Measurements from ENCODE around the gene COPRS. TPM values are rescaled to one million over a fixed set of nuclear protein-coding genes. Genes with fewer than 3 reads are reported as not detected.
A peak's percentile ranks its signal among the peaks of the same experiment; 100 is the strongest.
"Not testable (repeated sequence)": the region's sequence is repeated elsewhere in the genome, so short reads cannot be mapped to it uniquely, and the experiment has no call there.

The COPRS gene
- total and polyA plus RNA-seq, 3 donors from 2014 or later: 138 to 485 (median 142) TPM

DNA sequence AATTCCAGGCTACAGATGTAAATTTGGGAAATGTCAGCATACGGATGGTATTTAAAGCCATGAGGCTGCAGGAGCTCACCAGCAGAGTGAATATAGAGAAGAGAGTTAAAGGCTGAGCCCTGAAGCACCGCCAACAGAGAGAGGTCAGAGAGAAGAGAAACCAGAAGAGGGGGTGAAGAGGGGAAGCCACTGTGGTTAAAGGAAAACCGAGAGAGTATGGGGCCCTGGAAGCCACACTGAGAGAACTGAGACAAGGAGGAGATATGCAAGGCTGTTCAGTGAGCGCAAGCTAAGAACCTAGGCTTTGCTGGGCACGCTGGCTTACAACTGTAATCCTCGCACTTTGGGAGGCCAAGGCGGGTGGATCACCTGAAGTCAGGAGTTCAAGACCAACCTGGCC is 24.6 kb downstream of the COPRS start:
- H3K9me3 ChIP-seq: no peaks in the 10 kb centered on the region
- no peak for TF ChIP-seq POLR2A (IDR thresholded peaks at IDR 0.05)
- TF ChIP-seq, protein P1, sequence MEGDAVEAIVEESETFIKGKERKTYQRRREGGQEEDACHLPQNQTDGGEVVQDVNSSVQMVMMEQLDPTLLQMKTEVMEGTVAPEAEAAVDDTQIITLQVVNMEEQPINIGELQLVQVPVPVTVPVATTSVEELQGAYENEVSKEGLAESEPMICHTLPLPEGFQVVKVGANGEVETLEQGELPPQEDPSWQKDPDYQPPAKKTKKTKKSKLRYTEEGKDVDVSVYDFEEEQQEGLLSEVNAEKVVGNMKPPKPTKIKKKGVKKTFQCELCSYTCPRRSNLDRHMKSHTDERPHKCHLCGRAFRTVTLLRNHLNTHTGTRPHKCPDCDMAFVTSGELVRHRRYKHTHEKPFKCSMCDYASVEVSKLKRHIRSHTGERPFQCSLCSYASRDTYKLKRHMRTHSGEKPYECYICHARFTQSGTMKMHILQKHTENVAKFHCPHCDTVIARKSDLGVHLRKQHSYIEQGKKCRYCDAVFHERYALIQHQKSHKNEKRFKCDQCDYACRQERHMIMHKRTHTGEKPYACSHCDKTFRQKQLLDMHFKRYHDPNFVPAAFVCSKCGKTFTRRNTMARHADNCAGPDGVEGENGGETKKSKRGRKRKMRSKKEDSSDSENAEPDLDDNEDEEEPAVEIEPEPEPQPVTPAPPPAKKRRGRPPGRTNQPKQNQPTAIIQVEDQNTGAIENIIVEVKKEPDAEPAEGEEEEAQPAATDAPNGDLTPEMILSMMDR (IDR thresholded peaks at IDR 0.05): no peak
- H3K4me3 ChIP-seq: no peak overlapping the region
- no peaks in the 10 kb centered on the region for H3K27me3 ChIP-seq
- no peak for DNase-seq
- H3K4me1 ChIP-seq: no peaks in the 10 kb centered on the region
- intact Hi-C loops (cut with DNase I; ENCODE audit: low total_unique reads): no loop called here
- WGBS, 2 donors: 66 to 74% methylated on average over 7 of the region's 7 CpGs
- no peaks in the 10 kb centered on the region for H3K36me3 ChIP-seq (ENCODE audit: low read depth, missing control alignments)
- H3K27ac ChIP-seq: no peak overlapping the region

GRCh38 chr17:31832746-31833145 is 26.3 kb downstream of the COPRS start:
- 68 to 69% methylated on average over 9 of the region's 9 CpGs for WGBS, 2 donors
- no peaks in the 10 kb centered on the region for H3K9me3 ChIP-seq
- intact Hi-C loops (cut with DNase I; ENCODE audit: low total_unique reads): no loop called here
- H3K4me1 ChIP-seq: no peaks in the 10 kb centered on the region
- TF ChIP-seq, protein P1 (IDR thresholded peaks at IDR 0.05): no peak
- TF ChIP-seq POLR2A (IDR thresholded peaks at IDR 0.05): no peak
- H3K36me3 ChIP-seq (ENCODE audit: low read depth, missing control alignments): no peaks in the 10 kb centered on the region
- DNase-seq: peak; percentile 80
- no peaks in the 10 kb centered on the region for H3K27me3 ChIP-seq
- no peak overlapping the region for H3K27ac ChIP-seq
- peak overlapping the region in 1 of 2 donors; percentile 34 for H3K4me3 ChIP-seq

- Histone ChIP-seq H3K27ac (no peak overlapping the region), H3K36me3 (ENCODE audit: low read depth, missing control alignments) (no peaks in the 10 kb centered on the region), H3K4me3 (peak overlapping the region in 1 of 2 donors; percentile 34), H3K4me1 (no peaks in the 10 kb centered on the region), H3K9me3 (no peaks in the 10 kb centered on the region), H3K27me3 (no peaks in the 10 kb centered on the region)
- 35 to 60% methylated on average over 12 of the region's 12 CpGs for WGBS, 2 donors
- intact Hi-C loops (cut with DNase I; ENCODE audit: low total_unique reads): no loop called here
- TF ChIP-seq POLR2A (IDR thresholded peaks at IDR 0.05): no peak
- DNase-seq: no peak
These were observed 27.8 kb downstream of the COPRS start for GRCh38 chr17:31830971-31831858.

DNA sequence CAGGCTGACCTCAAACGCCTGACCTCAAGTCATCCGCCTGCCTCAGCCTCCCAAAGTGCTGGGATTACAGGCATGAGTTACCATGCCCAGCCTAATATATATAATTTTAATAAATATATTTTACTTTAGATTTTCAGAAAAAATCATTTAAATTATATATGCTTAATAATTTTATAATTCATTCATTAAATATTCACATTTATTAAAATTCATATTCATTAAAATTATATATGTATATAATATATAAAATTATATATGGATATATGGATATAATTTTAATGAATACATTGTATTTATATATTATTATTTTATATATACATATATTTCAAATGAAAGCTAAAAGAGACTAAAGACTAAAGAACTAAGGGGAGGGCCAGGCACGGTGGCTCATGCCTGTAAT is 29.4 kb downstream of the COPRS start:
- Histone ChIP-seq H3K9me3 (no peaks in the 10 kb centered on the region), H3K27me3 (no peaks in the 10 kb centered on the region), H3K4me1 (no peaks in the 10 kb centered on the region), H3K4me3 (no peak overlapping the region), H3K27ac (no peak overlapping the region), H3K36me3 (ENCODE audit: low read depth, missing control alignments) (no peaks in the 10 kb centered on the region)
- TF ChIP-seq, protein P1 (IDR thresholded peaks at IDR 0.05): no peak
- no peak for TF ChIP-seq POLR2A (IDR thresholded peaks at IDR 0.05)
- 88 to 97% methylated on average over 3 of the region's 3 CpGs for whole genome bisulfite sequencing, 2 donors
- DNase-seq: no peak
- intact Hi-C loops (cut with DNase I; ENCODE audit: low total_unique reads): no loop called here

- 90 to 92% methylated on average over 4 of the region's 4 CpGs for WGBS, 2 donors
- H3K9me3 ChIP-seq; H3K4me3 ChIP-seq; H3K4me1 ChIP-seq; H3K27ac ChIP-seq; intact Hi-C loops (cut with DNase I; ENCODE audit: low total_unique reads); H3K36me3 ChIP-seq (ENCODE audit: low read depth, missing control alignments); DNase-seq; H3K27me3 ChIP-seq: not testable (repeated sequence)
These were observed 30.1 kb downstream of the COPRS start for GRCh38 chr17:31828955-31829354.

All from testis (tissue), 3 donors.